ENCODE measurements around the gene ZP4.

DNA sequence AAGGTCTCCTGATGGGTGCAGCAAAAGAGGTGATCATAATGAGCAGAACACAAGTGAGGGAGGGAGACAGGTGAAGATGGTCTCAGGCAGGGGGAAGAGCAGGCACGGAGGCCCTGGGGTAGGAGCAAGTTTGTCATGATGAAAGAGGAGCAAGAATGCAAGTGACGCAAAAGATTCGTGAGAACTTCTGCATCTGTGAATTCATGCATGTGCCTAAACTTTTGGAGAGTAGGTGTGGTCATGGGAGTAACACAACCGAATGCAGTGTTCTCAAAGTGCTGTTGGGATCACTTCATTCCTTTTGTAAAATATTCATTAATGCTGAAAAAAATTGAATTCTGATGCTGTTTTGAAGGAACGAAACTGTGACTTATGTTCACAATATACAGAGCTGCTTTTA, 47.3 kb upstream of the ZP4 start:
- TF ChIP-seq SPI1 (IDR thresholded peaks at IDR 0.05; ENCODE audit: low read depth, low read length) (no peak), TAF1 (IDR thresholded peaks at IDR 0.05; ENCODE audit: low read depth, low read length) (no peak)
